Neural progenitor cell (in vitro differentiated cells): Measurements from ENCODE around the gene GTF3C4. TPM values are rescaled to one million over a fixed set of nuclear protein-coding genes. Genes with fewer than 3 reads are reported as not detected.

Experiments used
- DNase-seq: peaks from one replicate; pipeline ENCODE4 v3.0.0-alpha.2; 2016; ENCODE audit warnings: low spot score
- H2AFZ ChIP-seq: fragments of 200-600 bp; sonication (generic); replicated peaks from 2 replicates; pipeline ENCODE4 v1.6.1; 2016; ENCODE audit warnings: antibody characterized with exemption
- H3F3A ChIP-seq: fragments of 200-600 bp; sonication (generic); 2 replicates; pipeline ENCODE4 v1.6.1; 2016; ENCODE audit warnings: antibody characterized with exemption, low read depth
- H3K27ac ChIP-seq: fragments of 200-600 bp; sonication (generic); 2 replicates; pipeline ENCODE4 v1.5.1; 2016; ENCODE audit warnings: mild to moderate bottlenecking
- H3K27me3 ChIP-seq: fragments of 200-600 bp; sonication (generic); 2 replicates; pipeline ENCODE4 v1.6.1; 2016; ENCODE audit warnings: mild to moderate bottlenecking, moderate library complexity
- H3K36me3 ChIP-seq: fragments of 200-600 bp; sonication (generic); 2 replicates; pipeline ENCODE4 v1.5.1; 2016
- H3K4me1 ChIP-seq: fragments of 200-600 bp; sonication (generic); 2 replicates; pipeline ENCODE4 v1.6.1; 2016; ENCODE audit warnings: mixed run types
- H3K4me2 ChIP-seq: fragments of 200-600 bp; sonication (generic); 2 replicates; pipeline ENCODE4 v1.6.1; 2016
- H3K4me3 ChIP-seq: fragments of 200-600 bp; sonication (generic); 2 replicates; pipeline ENCODE4 v1.5.1; 2016
- H3K79me2 ChIP-seq: fragments of 200-600 bp; sonication (generic); 2 replicates; pipeline ENCODE4 v1.6.1; 2016; ENCODE audit warnings: low read depth
- H3K9ac ChIP-seq: fragments of 200-600 bp; sonication (generic); 2 replicates; pipeline ENCODE4 v1.6.1; 2016
- H3K9me3 ChIP-seq: fragments of 200-600 bp; sonication (generic); 2 replicates; pipeline ENCODE4 v1.5.1; 2016; ENCODE audit warnings: low read depth
- H4K20me1 ChIP-seq: fragments of 200-600 bp; sonication (generic); 2 replicates; pipeline ENCODE4 v1.6.1; 2016; ENCODE audit warnings: low read depth
- H3K27ac Mint-ChIP-seq: 3 replicates; pipeline ENCODE4 v1.8.0; 2021; ENCODE audit warnings: mixed read lengths
- H3K27me3 Mint-ChIP-seq: 2 replicates; pipeline ENCODE4 v1.8.0; 2022; ENCODE audit warnings: low read depth, mild to moderate bottlenecking, inconsistent platforms, moderate library complexity, mixed read lengths; ENCODE audit not compliant: insufficient read depth
- H3K36me3 Mint-ChIP-seq: 3 replicates; pipeline ENCODE4 v1.8.0; 2021; ENCODE audit warnings: mixed read lengths
- H3K4me1 Mint-ChIP-seq: 3 replicates; pipeline ENCODE4 v1.8.0; 2021; ENCODE audit warnings: mixed read lengths
- H3K4me3 Mint-ChIP-seq: 3 replicates; pipeline ENCODE4 v1.8.0; 2021; ENCODE audit warnings: mild to moderate bottlenecking, moderate library complexity, mixed read lengths
- H3K9me3 Mint-ChIP-seq: 3 replicates; pipeline ENCODE4 v1.8.0; 2020; ENCODE audit warnings: mixed read lengths
- CTCF ChIP-seq: fragments of 200-600 bp; sonication (generic); IDR thresholded peaks from 2 replicates; pipeline ENCODE4 v1.5.1; 2017; ENCODE audit warnings: antibody characterized with exemption, mild to moderate bottlenecking
- EZH2 ChIP-seq: fragments of 200-600 bp; sonication (generic); IDR thresholded peaks from 2 replicates; pipeline ENCODE4 v1.6.1; 2017; ENCODE audit warnings: antibody characterized with exemption, mild to moderate bottlenecking, moderate library complexity
- EZH2phosphoT487 ChIP-seq: fragments of 200-600 bp; sonication (generic); IDR thresholded peaks from 2 replicates; pipeline ENCODE4 v1.6.1; 2017; ENCODE audit warnings: antibody characterized with exemption
- total RNA-seq: library from RNA; depleted of rRNA; stranded (reverse); fragments of >200 nt; gene quantifications from 2 replicates; pipeline ENCODE4 v1.2.3, GENCODE V29; 2015; ENCODE audit warnings: low replicate concordance

Gene GTF3C4
- total RNA-seq, 1 donor from 2014 or later = 31.4 TPM

- Histone ChIP-seq H3K4me2 (no peak overlapping the region), H3K27ac (no peak overlapping the region), H3K27me3 (no peaks in the 10 kb centered on the region), H2AFZ (no peak overlapping the region), H3K36me3 (no peaks in the 10 kb centered on the region), H3K4me1 (no peaks in the 10 kb centered on the region), H3K79me2 (no peaks in the 10 kb centered on the region), H3F3A (peaks cover 4% of the 10 kb centered on the region), H3K9me3 (no peaks in the 10 kb centered on the region), H4K20me1 (no peaks in the 10 kb centered on the region), H3K4me3 (no peak overlapping the region), H3K9ac (no peak overlapping the region)
- TF ChIP-seq CTCF (no peak), EZH2 (no peak), EZH2phosphoT487 (no peak)
- Mint-ChIP-seq H3K27ac (no peak overlapping the region), H3K27me3 (no peaks in the 10 kb centered on the region), H3K9me3 (no peaks in the 10 kb centered on the region), H3K36me3 (peaks cover 34% of the 10 kb centered on the region), H3K4me3 (no peak overlapping the region), H3K4me1 (peaks cover 3% of the 10 kb centered on the region)
- no peak for DNase-seq
Measured at GRCh38 chr9:132647355-132647754, 22.9 kb upstream of the GTF3C4 start.

DNA sequence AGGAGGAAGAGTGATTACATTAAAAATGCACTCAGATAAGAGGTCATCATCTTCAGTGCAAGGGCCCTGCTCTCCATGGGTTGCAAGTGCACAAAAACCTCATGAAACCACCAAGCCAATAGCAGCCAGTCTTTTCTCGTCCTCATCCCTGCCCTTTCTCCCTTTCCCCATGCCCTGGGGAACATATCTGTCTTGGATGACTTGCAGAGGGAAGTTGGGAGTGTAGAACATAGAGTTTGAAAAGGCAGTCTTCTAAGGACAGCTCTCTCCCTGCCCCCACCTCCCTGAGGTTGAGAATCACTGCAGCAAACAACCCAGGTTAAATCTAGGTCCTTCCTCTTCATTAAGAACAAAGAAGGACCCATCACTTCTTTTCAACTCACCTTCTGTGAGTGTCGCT, 22.5 kb upstream of the GTF3C4 start:
- peaks cover 34% of the 10 kb centered on the region for H3K36me3 Mint-ChIP-seq
- Histone ChIP-seq H3K9ac (no peak overlapping the region), H2AFZ (no peak overlapping the region), H3F3A (peaks cover 4% of the 10 kb centered on the region), H3K9me3 (no peaks in the 10 kb centered on the region), H3K4me2 (no peak overlapping the region), H3K27me3 (no peaks in the 10 kb centered on the region), H3K79me2 (no peaks in the 10 kb centered on the region), H3K36me3 (no peaks in the 10 kb centered on the region), H3K4me3 (no peak overlapping the region), H3K4me1 (no peaks in the 10 kb centered on the region), H3K27ac (no peak overlapping the region), H4K20me1 (peaks cover 4% of the 10 kb centered on the region)
- no peak for TF ChIP-seq EZH2
- no peak for TF ChIP-seq CTCF
- TF ChIP-seq EZH2phosphoT487 = no peak
- H3K27me3 Mint-ChIP-seq = no peaks in the 10 kb centered on the region
- H3K4me3 Mint-ChIP-seq = no peak overlapping the region
- no peak overlapping the region for H3K27ac Mint-ChIP-seq
- no peak for DNase-seq
- H3K4me1 Mint-ChIP-seq = peaks cover 3% of the 10 kb centered on the region
- no peaks in the 10 kb centered on the region for H3K9me3 Mint-ChIP-seq

GRCh38 chr9:132648283-132648682, 22.0 kb upstream of the GTF3C4 start:
- H3K36me3 ChIP-seq = no peaks in the 10 kb centered on the region

More at GRCh38 chr9:132648283-132648682, 22.0 kb upstream of the GTF3C4 start:
- Histone ChIP-seq H3K27ac (no peak overlapping the region), H4K20me1 (peaks cover 6% of the 10 kb centered on the region), H2AFZ (no peak overlapping the region), H3K4me3 (no peak overlapping the region), H3K9ac (no peak overlapping the region), H3K79me2 (no peaks in the 10 kb centered on the region), H3K9me3 (no peaks in the 10 kb centered on the region), H3K4me1 (no peaks in the 10 kb centered on the region), H3F3A (peaks cover 4% of the 10 kb centered on the region), H3K27me3 (no peaks in the 10 kb centered on the region), H3K4me2 (no peak overlapping the region)
- H3K27me3 Mint-ChIP-seq = no peaks in the 10 kb centered on the region
- no peak overlapping the region for H3K27ac Mint-ChIP-seq
- no peak for DNase-seq
- H3K9me3 Mint-ChIP-seq = no peaks in the 10 kb centered on the region
- peaks cover 3% of the 10 kb centered on the region for H3K4me1 Mint-ChIP-seq
- peaks cover 32% of the 10 kb centered on the region for H3K36me3 Mint-ChIP-seq
- TF ChIP-seq EZH2phosphoT487 (no peak), EZH2 (no peak), CTCF (no peak)
- no peak overlapping the region for H3K4me3 Mint-ChIP-seq
